GM19240 (cell line): ENCODE results near the gene RRP8.

Source experiments
- DNase-seq: peaks from one replicate; pipeline ENCODE4 v3.0.0; 2011; ENCODE audit warnings: low spot score; ENCODE audit not compliant: insufficient read length

The RRP8 gene

DNA sequence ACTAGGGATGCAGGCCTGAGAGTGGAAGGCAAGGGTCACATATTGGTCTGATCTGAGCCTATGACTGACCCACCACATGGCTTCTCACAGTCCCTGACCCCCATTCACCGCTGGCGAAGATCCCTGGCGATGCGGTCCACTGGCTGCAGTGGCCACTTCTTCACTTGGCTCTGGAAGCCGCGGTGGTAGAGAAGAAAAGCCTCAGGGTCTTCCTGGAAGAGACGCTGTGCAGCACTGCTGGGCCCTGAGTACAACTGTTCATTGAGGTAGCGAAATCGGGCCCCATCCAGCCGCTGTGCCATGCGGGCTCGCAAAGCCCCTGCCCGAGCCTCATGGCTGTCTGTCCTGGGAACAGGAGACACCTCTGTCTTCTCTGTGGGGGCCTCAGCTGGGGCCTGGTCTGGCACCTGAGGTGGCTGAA, 2.4 kb downstream of the RRP8 start:
- no peak for DNase-seq

DNA sequence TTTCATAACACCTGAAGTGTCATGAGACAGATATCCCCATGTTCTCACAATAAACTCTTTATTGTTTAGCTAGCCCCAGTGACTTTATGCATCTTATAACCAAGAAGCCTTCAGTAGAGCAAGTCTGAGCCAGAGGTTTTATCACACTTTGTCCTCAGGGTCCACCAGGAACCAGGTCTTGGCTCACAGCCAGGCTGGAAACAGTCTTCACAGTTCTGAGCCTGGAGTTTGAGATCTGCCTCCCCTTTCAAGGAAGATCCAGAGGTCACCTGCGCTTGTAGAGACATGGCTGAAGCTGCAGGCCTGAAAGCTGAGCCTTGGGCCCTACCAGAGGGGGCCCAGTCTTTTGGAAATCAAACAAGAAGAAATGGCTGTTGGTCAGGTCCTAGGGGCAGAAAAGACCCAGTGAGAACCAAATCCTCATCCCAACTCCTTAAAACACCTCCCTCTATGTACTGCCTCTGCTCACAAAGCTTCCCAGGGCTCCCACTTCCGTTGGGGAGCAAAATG, 3.5 kb downstream of the RRP8 start:
- no peak for DNase-seq

DNA sequence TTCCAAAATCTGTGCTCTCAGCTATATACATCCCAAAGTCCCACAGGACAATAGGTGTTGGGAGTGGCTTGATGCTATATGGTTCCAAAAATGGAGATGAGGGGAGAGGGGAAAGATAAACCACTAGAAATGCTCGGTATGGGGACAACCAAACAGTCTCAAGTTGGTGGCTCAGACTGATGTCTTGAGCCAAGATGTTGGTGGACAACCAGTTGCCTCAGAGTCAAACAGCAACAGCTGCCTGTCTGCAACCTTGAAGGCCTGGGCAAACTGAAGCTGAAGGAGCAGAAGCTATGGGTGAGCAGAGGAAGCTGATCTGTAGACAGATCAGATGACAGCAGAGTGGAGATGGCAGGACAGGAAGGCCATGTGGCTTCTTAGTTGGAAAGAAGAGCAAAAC, 4.0 kb downstream of the RRP8 start:
- no peak for DNase-seq

DNA sequence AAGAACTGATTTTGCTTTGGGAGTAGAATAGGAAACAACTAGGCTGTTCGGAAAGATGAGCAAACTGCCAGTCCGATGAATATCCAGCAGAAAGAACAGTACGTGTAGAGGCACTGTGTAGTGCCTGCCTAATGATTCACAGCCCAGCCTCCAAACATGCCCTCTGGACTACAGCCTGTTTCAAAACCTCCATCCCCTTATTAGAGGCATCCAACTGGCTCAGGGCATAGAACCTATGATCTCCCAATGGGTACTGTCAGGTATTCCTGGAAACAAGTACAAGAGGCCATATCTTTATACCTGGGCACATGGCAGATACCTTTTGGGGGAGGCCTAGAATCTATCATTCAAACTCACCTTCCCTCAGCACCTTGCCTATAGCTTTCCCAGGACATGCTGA, 4.9 kb downstream of the RRP8 start:
- no peak for DNase-seq

DNA sequence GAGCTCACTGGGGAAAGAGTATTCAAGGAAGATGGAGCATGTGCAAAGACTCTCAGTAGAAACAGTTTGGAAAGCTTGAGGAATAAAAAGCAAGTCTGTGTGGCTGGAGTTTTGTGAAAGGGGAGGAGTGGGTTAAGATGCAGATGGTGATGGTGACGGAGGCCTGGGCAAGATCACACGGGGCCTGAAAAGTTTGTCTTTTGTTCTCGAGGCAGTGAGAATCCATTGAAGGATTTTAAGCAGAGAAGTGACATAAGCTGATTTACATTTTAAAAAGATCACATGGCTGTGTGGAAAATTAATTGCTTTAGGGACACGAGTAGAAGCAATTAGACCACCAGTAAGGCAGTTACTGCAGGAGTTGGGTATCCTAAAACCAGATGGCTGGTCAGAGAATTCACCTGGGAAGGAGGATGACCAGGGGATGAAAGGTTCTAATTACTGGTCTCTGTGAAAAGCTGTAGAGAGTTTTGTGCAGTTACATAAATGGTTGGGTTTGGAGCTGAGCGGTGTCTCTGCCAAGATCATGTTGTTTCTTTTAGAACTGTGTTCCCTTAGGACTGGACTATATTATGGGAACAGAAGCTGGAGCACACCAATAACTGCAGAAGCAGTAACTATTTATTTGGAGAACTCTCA, 7.1 kb downstream of the RRP8 start:
- DNase-seq: no peak

DNA sequence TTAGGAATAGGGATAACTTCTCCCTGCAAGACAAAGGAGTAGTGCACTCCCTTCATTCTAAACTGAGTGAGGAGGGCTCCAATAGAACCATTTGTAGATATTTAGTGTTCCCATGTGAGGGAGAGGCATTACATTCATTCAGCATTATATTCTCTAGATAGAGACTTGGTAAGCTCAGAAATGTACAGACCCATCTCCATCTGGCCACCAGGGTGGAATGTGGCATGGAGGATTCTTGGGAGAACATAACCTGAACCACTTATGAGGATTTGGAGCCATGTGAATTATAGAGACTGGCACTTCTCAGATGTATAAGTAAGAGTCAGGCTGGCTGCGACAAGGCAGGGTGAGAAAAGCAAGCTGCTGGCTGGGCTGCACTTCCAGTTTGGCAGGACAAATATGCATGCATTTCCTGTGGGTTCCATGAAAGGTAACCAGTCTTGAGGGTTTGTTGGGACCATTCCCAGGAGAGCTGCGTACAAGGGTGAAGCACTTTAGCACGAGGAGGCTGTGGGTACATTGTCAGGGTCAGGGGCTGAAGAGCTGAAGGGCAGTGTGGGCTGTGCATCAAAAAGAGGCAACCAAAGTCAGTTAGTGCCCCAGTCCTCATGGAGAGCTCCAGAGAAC, 9.2 kb downstream of the RRP8 start:
- DNase-seq: no peak

DNA sequence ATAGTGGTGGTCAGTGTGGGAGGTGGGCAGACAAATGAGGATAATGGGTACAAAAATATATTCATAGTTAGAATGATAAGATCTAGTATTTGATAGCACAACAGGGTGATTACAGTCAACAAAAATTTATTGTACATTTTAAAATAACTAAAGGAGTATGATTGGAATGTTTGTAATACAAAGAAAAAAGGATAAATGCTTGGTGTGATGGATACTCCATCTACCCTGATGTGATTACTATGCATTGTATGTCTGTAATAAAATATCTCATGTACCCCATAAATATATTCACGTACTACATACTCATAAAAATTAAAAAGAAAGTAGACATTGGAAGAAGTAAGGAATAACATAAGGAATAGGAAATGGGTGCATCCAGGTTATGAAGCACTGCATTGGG, 15.4 kb downstream of the RRP8 start:
- DNase-seq: no peak

DNA sequence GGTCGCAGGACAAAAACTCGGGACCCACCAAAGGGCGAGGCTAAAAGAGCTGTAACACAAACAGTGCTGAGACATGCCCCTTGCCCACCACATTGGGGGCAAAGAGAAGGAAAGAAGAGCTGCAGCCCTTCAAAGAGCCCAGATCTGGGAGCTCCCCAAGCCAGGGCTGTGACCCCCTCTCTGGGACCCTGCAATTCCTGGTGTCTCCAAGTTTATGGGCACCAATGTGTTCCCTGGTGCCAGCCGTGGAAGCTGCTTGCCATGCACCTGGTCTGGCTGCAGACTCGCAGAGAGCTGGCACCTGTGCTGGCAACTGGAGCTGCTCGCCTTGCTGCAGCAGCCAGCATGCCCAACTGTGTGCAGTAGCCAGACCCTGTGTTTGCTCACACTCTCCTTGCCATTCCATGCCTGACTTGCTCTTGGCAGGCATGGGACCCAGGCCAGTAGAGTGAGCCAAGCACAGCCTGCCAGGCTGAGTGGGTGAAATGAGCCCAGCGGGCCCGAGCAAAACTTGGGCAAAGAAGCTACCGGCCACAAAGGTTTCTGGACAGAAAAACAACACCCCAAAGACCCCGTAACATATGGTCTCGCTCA, 16.0 kb downstream of the RRP8 start:
- DNase-seq: no peak

DNA sequence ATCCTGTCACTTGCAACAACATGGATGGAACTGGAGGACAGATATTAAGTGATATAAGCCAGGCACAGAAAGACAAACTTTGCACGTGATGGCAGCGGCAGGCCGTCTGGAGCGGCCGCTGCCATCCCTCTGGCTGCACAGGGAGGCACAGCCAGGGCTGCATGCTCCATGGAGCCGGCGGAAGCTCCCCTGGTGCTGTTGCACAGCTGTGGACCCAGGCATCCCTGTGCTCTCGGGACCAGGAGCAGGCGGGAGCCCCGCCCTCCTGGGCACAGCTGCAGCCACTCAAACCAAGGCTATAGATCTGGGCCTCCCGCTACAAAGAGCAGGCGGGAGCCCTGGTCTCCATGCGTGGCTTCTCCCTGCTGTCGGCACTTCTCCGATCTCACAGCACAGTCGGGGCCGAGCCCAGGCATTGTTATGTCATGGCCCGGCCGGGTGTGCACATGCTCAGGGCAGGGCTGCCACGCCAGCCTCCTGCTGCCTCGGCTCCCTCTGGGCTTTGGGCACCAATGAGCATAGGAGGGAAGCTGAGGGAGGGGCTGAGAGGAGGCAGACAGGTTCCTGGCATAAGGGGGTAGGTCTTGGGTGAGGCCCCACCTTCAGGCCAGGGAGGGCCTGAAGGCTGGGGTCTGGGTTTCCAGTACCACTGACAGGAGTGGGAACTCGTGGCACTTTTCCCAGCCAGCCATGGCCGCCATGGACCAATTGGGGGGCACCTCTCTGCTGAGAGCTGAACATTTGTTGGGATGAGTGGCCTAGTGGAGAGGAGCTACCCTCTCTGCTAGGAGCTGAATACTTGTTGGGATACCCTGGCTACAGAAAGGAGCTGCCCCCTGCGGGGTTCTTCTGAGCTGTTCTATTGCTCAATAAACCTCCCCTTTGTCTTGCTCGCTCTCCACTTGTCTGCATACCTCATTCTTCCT, 16.7 kb downstream of the RRP8 start:
- DNase-seq: no peak

DNA sequence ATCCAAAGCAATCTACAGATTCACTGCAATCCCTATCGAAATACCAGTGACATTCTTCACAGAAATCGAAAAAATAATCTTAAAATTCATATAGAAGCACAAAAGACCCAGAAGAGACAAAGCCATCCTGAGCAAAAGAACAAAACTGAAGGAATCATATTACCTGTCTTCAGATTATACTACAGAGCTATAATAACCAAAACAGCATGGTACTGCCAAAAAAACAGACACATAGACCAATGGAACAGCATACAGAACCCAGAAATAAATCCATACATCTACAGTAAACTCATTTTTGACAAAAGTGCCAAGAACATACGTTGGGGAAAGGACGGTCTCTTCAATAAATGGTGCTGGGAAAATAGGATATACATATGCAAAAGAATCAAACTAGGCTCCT, 18.9 kb downstream of the RRP8 start:
- DNase-seq: no peak

DNA sequence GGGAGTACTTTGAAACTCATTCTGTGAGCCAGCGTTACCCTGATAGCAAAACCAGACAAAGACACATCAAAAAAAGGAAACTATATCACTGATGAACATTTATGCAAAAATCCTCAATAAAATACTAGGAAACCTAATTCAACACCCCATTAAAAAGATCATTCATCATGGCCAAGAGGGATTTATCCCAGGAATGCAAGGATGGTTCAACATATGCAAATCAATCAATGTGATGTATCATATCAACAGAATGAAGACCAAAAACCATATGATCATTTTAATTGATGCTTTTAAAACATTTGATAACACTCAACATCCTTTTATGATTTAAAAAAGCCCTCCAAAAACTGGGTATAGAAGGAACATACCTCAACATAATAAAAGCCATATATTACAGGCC, 19.8 kb downstream of the RRP8 start:
- DNase-seq: no peak

DNA sequence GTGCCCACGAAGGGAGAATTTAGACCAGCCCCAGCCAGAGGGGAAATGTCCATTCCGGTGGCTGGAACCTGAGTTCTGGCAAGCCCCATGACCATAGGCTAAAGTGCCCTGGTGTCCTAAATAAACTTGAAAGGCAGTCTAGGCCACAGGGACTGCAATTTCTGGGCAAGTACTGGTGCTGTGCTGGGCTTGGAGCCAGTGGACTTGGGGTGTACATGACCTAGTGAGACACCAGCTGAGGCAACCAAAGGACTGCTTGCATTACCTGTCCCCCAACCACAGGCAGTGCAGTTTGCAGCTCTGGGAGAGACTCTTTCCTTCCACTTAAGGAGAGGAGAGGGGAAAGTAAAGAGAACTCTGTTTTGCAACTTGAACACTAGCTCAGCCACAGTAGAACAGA, 23.7 kb downstream of the RRP8 start:
- DNase-seq: no peak

DNA sequence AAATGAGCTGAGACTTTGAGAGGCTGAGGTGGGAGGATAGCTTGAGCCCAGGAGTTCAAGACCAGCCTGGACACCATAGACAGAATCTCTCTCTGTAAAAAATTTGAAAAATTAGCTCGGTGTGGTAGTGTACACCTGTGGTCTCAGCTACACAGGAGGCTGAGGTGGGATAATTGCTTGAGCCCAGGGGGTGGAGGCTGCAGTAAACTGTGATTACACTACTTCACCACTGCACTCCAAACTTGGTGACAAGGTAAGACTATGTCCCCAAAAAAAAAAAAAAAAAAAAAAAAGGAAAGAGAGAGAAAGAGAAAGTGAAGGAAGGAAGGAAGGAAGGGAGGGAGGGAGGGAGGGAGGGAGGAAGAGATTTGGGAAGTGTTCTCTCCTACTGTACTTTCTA, 25.3 kb downstream of the RRP8 start:
- DNase-seq: no peak

DNA sequence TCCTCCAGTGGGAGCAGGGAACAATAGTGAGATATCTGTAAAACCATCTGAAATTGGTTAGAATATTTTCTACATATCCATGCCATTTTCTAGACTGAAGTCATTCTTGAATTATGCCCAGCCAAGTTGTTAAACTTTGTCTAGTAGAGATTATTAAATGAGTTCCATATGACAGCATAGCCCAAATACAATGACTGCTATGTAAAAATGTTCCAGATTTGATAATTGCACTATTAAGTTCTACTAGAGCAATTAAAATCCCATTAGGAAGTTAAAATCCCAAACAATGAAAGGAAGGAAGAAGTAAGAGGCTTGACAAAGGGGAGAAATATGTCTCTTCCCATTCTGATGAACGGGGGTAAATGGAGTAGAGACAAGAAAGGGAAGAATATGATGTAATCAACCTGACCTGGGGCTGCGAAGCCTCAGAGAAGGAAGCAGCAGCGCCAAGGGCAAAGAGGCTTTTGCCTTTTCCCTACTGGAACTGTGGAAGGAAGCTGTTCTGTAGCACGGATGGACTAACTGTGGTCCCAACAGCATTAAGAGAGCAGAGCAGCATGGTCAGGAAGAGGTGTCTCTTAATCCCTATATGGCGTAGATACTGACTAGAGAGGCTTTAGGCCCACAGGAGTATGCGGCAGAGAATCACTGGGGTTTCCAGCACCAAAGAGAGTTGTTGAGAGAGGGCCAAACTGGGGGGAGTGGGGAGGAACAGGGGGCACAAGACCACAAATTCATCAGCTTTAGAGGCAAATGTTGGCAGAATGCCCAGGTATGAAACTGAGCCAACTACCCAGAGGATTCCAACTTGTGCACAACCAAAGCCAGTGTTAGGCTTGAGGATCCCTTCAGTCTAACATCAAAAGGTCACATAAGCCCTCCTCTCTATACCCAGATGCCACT, 26.7 kb downstream of the RRP8 start:
- DNase-seq: no peak

DNA sequence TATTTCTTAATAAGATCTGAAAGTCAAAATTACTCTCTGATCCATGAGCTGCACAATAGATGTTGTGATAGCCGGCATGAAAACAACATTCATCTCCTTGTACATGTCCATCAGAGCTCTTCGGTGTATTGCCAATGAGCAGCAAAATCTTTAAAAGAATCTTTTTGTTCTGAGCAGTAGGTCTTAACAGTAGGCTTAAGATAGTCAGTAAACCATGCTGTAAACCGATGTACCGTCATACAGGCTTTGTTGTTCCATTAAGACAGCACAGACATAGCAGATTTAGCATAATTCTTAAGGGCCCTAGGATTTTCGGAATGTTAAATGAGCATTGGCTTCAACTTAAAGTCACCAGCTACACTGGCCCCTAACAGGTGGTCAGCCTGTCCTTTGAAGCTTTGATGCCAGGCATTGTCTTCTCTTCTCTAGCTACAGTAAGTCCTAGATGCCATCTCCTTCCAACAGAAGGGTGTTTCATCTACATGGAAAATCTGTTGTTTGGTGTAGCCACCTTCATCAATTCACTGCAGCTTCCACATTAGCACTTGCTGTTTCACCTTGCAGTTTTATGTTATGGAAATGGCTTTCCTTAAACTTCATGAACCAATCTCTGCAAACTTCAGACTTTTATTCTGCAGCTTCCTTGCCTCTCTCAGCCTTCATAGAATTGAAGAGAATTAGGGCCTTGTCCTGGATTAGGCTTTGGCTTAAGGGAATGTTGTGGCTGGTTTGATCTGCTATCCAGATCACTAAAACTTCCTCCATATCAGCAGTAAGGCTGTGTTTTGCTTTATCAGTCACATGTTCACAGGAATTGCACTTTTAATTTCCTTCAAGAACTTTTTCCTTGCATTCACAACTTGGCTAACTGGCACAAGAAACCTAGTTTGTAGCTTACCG, 28.4 kb downstream of the RRP8 start:
- DNase-seq: no peak

DNA sequence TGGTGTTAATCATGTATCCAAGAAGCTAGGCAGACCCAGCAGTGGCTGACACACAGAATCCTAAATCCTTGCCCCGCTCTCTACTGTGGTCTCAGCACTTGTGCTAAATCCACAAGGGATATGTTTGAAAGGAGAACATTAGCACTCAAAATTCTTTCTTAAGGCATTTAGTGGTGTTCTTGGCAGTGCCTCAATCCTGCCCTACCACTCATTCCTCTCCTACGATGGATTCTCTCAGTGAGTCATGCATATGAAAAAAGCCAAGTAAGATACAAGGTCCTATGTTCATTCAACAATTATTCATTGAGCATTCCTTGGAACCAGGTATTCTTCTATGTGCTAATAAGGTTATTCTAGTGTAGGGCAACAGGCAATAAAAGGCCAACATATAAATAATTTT, 31.2 kb downstream of the RRP8 start:
- no peak for DNase-seq

DNA sequence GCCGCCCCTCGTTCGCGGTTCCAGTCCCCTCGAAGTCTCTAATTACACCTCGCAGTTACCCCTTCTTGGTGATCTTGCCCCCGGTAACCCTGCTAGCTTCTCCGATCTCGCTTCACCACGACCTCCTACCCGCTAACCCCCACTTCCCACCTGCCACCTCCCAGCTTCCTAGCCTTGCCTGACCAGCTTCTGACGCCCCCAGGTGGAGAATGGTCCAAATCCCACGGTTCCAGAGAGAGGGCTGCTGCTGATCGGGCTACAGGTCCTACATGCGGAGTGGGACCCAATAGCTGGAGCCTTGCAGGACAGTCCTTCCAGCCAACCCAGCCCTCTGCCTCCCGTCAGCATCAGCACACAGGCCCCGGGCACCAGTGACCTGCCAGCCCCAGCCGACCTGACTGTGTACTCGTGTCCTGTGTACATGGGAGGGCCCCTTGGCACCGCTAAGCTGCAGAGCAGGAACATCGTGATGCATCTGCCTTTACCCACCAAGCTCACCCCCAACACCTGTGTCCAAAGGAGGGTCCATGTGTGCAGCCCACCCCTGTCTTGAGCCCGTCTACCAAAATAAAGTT, 31.9 kb downstream of the RRP8 start:
- DNase-seq: no peak

DNA sequence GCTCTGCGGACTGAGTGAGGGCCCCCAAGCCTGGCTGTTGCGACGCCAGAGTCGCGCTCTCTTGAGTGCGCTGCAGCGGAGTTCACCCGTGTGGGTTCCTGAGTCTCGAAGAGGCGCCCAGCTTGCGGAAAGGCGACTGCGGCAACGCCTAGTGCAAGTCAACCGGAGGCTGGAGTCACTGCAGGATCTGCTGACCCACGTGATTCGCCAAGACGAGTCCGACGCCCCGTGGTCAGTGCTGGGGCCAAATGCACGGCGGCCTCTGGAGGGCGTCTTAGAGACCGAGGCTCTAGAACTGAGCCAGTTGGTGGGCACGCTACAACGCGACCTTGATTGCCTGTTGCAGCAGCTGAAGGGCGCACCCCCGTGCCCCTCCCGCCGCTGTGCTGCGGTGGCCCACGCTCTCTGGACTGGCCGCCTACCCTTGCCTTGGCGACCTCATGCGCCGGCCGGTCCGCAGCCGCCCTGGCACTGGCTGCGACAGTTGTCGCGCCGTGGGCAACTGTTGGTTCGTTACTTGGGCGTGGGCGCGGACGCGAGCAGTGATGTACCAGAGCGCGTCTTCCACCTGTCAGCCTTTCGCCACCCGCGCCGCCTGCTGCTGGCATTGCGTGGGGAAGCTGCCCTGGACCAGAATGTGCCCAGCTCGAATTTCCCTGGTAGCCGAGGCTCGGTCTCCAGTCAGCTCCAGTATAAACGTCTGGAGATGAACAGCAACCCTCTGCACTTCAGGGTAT, 32.6 kb downstream of the RRP8 start:
- no peak for DNase-seq

DNA sequence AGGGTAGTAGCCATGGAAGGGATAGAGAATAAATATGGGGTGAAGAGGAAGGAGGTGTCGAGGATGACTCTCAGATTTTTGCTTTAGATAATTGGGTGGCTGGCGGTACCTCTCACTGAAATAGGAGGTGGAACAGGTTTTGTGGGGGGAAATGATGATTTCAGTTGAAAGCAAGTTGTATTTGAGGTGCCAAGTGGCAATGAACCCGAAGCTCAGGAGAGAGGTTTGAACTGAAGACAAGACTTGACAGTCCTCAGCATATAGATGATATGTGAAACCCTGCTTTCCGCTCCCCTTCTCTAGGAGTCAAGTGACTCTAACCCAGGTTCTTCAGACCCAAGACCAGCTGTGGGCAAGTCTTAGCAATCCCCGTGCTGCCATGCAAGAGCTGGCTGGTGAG, 33.7 kb downstream of the RRP8 start:
- no peak for DNase-seq
